ENCODE measurements around the gene RCC1. TPM values are rescaled to one million over a fixed set of nuclear protein-coding genes. Genes with fewer than 3 reads are reported as not detected.

The RCC1 gene
- total and polyA plus RNA-seq, 4 donors = 2.2 to 21.8 (median 18.5) TPM

DNA sequence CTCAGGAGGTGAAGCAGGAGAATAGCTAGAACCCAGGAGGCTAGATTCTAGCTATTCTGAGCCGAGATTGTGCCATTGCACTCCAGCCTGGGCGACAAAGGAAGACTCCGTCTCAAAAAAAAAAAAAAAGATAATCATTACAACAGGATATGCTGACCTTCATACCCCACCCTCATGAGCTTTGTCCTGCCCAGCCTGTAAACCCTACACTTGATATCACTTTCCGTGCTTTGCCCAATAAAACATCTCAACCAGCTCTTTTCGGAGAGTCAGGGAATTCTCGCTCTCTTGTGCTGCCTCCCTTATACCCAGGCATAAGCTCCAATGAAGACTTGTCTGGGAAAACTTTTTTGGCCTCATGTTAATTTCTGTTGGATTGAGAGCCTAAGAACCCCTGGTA is 45.5 kb downstream of the RCC1 start:
- no peak for DNase-seq (ENCODE audit: low spot score)
- H3K4me1 ChIP-seq (ENCODE audit: control insufficient read depth in 4 of 4, insufficient read depth in 4 of 4, low read length in 3 of 4) = peaks cover 0 to 9% (median 4%) of the 10 kb centered on the region in 4 donors
- H3K27ac ChIP-seq (ENCODE audit: low read depth in 1 of 2, low read length in 2 of 2) = no peak overlapping the region
- 78% methylated on average over 6 of the region's 6 CpGs for WGBS
- no peak overlapping the region for H3K9ac ChIP-seq (ENCODE audit: low read depth in 1 of 2, low read length in 2 of 2)
- TF ChIP-seq FOXA1 (IDR thresholded peaks at IDR 0.05) = no peak
- TF ChIP-seq JUND (IDR thresholded peaks at IDR 0.05) = no peak
- no peak for TF ChIP-seq RXRA (IDR thresholded peaks at IDR 0.05)
- TF ChIP-seq, protein P1, sequence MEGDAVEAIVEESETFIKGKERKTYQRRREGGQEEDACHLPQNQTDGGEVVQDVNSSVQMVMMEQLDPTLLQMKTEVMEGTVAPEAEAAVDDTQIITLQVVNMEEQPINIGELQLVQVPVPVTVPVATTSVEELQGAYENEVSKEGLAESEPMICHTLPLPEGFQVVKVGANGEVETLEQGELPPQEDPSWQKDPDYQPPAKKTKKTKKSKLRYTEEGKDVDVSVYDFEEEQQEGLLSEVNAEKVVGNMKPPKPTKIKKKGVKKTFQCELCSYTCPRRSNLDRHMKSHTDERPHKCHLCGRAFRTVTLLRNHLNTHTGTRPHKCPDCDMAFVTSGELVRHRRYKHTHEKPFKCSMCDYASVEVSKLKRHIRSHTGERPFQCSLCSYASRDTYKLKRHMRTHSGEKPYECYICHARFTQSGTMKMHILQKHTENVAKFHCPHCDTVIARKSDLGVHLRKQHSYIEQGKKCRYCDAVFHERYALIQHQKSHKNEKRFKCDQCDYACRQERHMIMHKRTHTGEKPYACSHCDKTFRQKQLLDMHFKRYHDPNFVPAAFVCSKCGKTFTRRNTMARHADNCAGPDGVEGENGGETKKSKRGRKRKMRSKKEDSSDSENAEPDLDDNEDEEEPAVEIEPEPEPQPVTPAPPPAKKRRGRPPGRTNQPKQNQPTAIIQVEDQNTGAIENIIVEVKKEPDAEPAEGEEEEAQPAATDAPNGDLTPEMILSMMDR (IDR thresholded peaks at IDR 0.05; ENCODE audit: low read depth, low read length, missing input control) = no peak
- no peak for TF ChIP-seq GABPA (IDR thresholded peaks at IDR 0.05 in 1 of 2, conservative IDR thresholded peaks at IDR 0.05 in 1 of 2)
- TF ChIP-seq, protein P2, sequence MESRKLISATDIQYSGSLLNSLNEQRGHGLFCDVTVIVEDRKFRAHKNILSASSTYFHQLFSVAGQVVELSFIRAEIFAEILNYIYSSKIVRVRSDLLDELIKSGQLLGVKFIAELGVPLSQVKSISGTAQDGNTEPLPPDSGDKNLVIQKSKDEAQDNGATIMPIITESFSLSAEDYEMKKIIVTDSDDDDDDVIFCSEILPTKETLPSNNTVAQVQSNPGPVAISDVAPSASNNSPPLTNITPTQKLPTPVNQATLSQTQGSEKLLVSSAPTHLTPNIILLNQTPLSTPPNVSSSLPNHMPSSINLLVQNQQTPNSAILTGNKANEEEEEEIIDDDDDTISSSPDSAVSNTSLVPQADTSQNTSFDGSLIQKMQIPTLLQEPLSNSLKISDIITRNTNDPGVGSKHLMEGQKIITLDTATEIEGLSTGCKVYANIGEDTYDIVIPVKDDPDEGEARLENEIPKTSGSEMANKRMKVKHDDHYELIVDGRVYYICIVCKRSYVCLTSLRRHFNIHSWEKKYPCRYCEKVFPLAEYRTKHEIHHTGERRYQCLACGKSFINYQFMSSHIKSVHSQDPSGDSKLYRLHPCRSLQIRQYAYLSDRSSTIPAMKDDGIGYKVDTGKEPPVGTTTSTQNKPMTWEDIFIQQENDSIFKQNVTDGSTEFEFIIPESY (IDR thresholded peaks at IDR 0.05) = no peak
- no peak for TF ChIP-seq TAF1 (conservative IDR thresholded peaks at IDR 0.05)
- TF ChIP-seq YY1 (IDR thresholded peaks at IDR 0.05) = no peak
- TF ChIP-seq, protein P3, sequence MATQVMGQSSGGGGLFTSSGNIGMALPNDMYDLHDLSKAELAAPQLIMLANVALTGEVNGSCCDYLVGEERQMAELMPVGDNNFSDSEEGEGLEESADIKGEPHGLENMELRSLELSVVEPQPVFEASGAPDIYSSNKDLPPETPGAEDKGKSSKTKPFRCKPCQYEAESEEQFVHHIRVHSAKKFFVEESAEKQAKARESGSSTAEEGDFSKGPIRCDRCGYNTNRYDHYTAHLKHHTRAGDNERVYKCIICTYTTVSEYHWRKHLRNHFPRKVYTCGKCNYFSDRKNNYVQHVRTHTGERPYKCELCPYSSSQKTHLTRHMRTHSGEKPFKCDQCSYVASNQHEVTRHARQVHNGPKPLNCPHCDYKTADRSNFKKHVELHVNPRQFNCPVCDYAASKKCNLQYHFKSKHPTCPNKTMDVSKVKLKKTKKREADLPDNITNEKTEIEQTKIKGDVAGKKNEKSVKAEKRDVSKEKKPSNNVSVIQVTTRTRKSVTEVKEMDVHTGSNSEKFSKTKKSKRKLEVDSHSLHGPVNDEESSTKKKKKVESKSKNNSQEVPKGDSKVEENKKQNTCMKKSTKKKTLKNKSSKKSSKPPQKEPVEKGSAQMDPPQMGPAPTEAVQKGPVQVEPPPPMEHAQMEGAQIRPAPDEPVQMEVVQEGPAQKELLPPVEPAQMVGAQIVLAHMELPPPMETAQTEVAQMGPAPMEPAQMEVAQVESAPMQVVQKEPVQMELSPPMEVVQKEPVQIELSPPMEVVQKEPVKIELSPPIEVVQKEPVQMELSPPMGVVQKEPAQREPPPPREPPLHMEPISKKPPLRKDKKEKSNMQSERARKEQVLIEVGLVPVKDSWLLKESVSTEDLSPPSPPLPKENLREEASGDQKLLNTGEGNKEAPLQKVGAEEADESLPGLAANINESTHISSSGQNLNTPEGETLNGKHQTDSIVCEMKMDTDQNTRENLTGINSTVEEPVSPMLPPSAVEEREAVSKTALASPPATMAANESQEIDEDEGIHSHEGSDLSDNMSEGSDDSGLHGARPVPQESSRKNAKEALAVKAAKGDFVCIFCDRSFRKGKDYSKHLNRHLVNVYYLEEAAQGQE (IDR thresholded peaks at IDR 0.05) = no peak
- no peak for TF ChIP-seq HNF4G (IDR thresholded peaks at IDR 0.05)
- TF ChIP-seq HNF4A (conservative IDR thresholded peaks at IDR 0.05) = no peak
- no peak for TF ChIP-seq RAD21 (IDR thresholded peaks at IDR 0.05)
- TF ChIP-seq, protein P4, sequence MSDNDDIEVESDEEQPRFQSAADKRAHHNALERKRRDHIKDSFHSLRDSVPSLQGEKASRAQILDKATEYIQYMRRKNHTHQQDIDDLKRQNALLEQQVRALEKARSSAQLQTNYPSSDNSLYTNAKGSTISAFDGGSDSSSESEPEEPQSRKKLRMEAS (IDR thresholded peaks at IDR 0.05) = no peak
- TF ChIP-seq SP1 (IDR thresholded peaks at IDR 0.05) = no peak
- H3K36me3 ChIP-seq (ENCODE audit: control insufficient read depth in 4 of 4, insufficient read depth in 3 of 4, low read depth in 1 of 4, low read length in 3 of 4) = peaks cover 0 to 2% (median 0%) of the 10 kb centered on the region in 4 donors
- H3K4me3 ChIP-seq (ENCODE audit: low read depth in 1 of 3, low read length in 3 of 3) = no peak overlapping the region
- H3K27me3 ChIP-seq (ENCODE audit: control insufficient read depth in 4 of 4, insufficient read depth in 4 of 4, low read length in 3 of 4) = no peaks in the 10 kb centered on the region
- H3K9me3 ChIP-seq (ENCODE audit: control insufficient read depth in 4 of 4, low read length in 3 of 4) = no peaks in the 10 kb centered on the region

Data from liver (tissue), 9 donors.